ENCODE results near the gene HOOK1.

DNA sequence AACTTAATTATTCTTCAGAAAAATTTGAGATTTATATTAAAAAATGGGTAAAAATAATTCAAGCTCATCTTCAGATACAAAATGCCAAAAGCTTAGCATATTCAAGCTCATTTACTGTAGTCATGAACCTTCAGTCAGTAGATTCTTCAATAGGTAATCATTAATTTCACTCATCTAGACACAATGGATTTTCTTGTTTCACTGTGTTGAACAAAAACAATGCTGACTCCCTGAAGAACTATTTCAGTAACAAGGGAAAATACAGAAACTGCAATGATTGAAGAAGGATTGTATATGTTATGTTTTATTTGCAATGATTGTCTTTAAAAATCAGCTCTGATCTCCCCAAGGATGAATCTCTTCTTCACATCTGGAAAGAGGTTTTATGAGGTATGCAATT is 9.2 kb upstream of the HOOK1 start:
- TF ChIP-seq, protein P1, sequence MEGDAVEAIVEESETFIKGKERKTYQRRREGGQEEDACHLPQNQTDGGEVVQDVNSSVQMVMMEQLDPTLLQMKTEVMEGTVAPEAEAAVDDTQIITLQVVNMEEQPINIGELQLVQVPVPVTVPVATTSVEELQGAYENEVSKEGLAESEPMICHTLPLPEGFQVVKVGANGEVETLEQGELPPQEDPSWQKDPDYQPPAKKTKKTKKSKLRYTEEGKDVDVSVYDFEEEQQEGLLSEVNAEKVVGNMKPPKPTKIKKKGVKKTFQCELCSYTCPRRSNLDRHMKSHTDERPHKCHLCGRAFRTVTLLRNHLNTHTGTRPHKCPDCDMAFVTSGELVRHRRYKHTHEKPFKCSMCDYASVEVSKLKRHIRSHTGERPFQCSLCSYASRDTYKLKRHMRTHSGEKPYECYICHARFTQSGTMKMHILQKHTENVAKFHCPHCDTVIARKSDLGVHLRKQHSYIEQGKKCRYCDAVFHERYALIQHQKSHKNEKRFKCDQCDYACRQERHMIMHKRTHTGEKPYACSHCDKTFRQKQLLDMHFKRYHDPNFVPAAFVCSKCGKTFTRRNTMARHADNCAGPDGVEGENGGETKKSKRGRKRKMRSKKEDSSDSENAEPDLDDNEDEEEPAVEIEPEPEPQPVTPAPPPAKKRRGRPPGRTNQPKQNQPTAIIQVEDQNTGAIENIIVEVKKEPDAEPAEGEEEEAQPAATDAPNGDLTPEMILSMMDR (conservative IDR thresholded peaks at IDR 0.05): no peak
- no peak for TF ChIP-seq ZFX (IDR thresholded peaks at IDR 0.05)

All from C4-2B (cell line).